Parathyroid adenoma (tissue), 2 donors: ENCODE data around the gene FURIN.
"Not testable (repeated sequence)": the region's sequence is repeated elsewhere in the genome, so short reads cannot be mapped to it uniquely, and the experiment has no call there.

Source experiments
- H2AFZ ChIP-seq: fragments of 300-600 bp; sonication (generic); one replicate; pipeline ENCODE4 v1.7.0; 2017; ENCODE audit warnings: antibody characterized with exemption, mild to moderate bottlenecking
- H3K27ac ChIP-seq: fragments of 300-600 bp; sonication (generic); one replicate; pipeline ENCODE4 v1.7.0; 2017
- H3K27me3 ChIP-seq: fragments of 300-600 bp; sonication (generic); one replicate; pipeline ENCODE4 v1.7.0; 2017; ENCODE audit warnings: low read length; ENCODE audit not compliant: control insufficient read depth, insufficient read depth
- H3K36me3 ChIP-seq: fragments of 300-600 bp; sonication (generic); one replicate; pipeline ENCODE4 v1.7.0; 2017; ENCODE audit warnings: low read length; ENCODE audit not compliant: control insufficient read depth, insufficient read depth
- H3K4me1 ChIP-seq: fragments of 300-600 bp; sonication (generic); one replicate; pipeline ENCODE4 v1.7.0; 2017; ENCODE audit warnings: control low read depth
- H3K4me2 ChIP-seq: fragments of 300-600 bp; sonication (generic); one replicate; pipeline ENCODE4 v1.7.0; 2017; ENCODE audit warnings: low read length
- H3K4me3 ChIP-seq: fragments of 300-600 bp; sonication (generic); one replicate; pipeline ENCODE4 v1.7.0; 2017; ENCODE audit warnings: low read depth, low read length
- H3K79me2 ChIP-seq: fragments of 300-600 bp; sonication (generic); one replicate; pipeline ENCODE4 v1.7.0; 2017; ENCODE audit warnings: control low read depth
- H3K9ac ChIP-seq: fragments of 300-600 bp; sonication (generic); one replicate; pipeline ENCODE4 v1.7.0; 2017; ENCODE audit warnings: mild to moderate bottlenecking
- H3K9me3 ChIP-seq: fragments of 300-600 bp; sonication (generic); one replicate; pipeline ENCODE4 v1.7.0; 2017; ENCODE audit warnings: low read length; ENCODE audit not compliant: control insufficient read depth
- CTCF ChIP-seq: fragments of 300-600 bp; sonication (generic); IDR thresholded peaks from one replicate; pipeline ENCODE4 v1.7.0; 2017; ENCODE audit warnings: antibody characterized with exemption, mild to moderate bottlenecking
- donor health status: primary hyperparathyroidism.

FURIN gene

DNA sequence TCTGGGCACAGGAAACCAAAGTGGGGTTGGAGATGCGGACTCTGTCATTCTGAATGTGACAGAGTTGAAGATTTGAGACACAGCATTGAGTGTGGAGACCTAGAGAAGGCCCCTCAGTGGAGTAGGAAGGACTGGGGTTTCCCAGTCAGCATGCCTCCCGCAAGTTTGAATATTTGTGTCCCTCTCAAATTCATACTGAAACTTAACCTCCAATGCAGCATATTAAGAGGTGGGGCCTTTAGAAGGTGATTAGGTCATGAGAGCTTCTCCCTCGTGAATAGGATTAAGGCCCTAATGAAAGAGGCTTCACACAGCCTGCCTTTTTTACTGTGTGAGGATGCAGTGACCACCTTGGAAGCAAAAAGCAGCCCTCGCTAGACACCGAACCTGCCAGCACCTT lies 56.0 kb downstream of the FURIN start:
- Histone ChIP-seq H3K4me1 (no peaks in the 10 kb centered on the region), H2AFZ (no peak overlapping the region), H3K27ac (no peak overlapping the region), H3K27me3 (no peaks in the 10 kb centered on the region), H3K9ac (no peak overlapping the region), H3K9me3 (no peaks in the 10 kb centered on the region), H3K4me3 (no peak overlapping the region), H3K79me2 (no peaks in the 10 kb centered on the region), H3K4me2 (no peak overlapping the region), H3K36me3 (no peaks in the 10 kb centered on the region)
- no peak for TF ChIP-seq CTCF

DNA sequence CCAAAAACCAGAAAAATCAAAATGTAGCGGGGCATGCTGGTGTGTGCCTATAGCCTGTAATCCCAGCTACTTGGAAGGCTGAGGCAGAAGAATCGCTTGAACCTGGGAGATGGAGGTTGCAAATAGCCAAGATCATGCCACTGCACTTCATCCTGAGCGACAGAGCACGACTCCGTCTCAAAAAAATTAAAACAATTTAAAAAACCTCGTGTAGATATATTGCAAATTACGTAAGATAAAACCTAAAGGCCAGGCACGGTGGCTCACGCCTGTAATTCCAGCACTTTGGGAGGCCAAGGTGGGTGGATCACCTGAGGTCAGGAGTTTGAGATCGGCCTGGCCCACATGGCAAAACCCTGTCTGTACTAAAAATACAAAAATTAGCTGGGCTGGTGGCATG lies 58.4 kb downstream of the FURIN start:
- not testable (repeated sequence) for H3K9me3 ChIP-seq, H3K4me3 ChIP-seq, H3K9ac ChIP-seq, H2AFZ ChIP-seq, H3K27ac ChIP-seq, H3K79me2 ChIP-seq, H3K27me3 ChIP-seq, H3K4me1 ChIP-seq, H3K4me2 ChIP-seq, H3K36me3 ChIP-seq

- H3K9ac ChIP-seq, H3K27me3 ChIP-seq, H3K4me2 ChIP-seq, H3K79me2 ChIP-seq, H3K27ac ChIP-seq, H3K4me3 ChIP-seq, H3K36me3 ChIP-seq, H2AFZ ChIP-seq, H3K9me3 ChIP-seq, H3K4me1 ChIP-seq: not testable (repeated sequence)
Observed at GRCh38 chr15:90928106-90928505, 59.7 kb downstream of the FURIN start.

DNA sequence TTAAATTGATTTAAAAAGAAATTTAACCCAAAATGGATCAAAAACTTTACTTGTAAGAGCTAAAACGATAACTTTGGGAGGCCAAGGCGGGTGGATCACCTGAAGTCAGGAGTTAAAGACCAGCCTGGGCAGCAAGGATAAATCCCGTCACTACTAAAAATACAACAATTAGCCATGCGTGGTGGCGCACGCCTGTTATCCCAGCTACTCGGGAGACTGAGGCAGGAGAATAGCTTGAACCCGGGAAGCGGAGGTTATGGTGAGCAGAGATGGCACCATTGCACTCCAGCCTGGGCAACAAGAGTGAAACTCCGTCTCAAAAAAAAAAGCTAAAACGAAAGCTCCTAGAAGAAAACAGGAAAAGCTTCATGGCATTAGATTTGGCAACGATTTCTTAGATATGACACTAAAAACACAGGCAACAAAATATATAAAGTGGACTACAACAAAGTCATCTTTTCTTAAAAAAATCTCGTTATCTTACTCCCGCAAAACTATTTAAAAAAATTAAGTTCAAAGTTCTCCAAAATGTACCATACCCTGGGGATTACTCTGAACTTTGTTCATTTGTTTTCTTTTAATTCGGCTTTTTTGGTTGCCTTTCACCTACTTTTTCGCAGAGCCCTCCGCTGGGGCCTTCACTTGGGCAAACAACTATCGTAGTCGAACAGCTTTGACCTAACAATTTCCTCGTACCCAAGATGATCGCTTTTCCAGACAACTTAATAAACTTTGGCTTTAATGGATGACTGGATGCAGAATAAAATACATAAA lies 61.0 kb downstream of the FURIN start:
- TF ChIP-seq CTCF = no peak
- Histone ChIP-seq H3K9ac (no peak overlapping the region), H3K27ac (peak overlapping the region; percentile 83), H3K4me2 (peak overlapping the region; percentile 70), H3K4me1 (peaks cover 6% of the 10 kb centered on the region), H3K4me3 (peak overlapping the region; percentile 60), H3K27me3 (no peaks in the 10 kb centered on the region), H3K9me3 (no peaks in the 10 kb centered on the region), H3K79me2 (no peaks in the 10 kb centered on the region), H2AFZ (peak overlapping the region; percentile 88), H3K36me3 (no peaks in the 10 kb centered on the region)

DNA sequence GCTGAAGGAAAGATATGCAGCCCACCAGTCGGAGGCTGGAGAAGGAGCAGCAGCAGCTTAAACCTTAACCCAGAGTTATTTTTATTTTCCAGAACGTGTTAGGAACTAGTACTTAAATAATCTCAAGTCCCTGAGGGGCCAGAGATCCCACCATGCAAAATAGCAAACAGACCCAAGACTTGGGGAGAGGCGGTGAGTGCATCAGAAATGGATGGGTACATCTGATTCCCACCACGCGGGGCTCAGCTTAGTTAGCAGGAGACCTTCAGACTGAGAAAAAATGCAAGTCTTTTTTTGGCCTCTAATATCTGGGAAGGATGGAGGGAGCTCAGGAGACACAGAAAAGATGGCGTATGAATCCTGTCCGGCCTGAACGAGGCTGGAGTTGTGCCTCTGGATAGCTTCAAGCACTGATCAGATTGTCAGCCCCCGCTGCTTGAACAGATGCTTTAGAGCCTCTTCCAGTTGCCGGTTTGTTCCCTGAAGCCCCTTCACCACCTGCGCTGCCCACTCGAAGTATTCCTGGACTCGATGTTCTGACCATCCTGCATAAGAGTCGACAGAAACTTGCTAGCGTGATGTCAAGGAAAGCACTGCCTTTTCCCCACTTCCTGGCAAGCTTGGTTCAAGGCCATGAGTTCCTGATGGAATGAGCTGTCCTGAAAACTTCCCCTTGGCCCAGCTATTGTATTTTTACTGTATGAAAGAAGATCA lies 62.6 kb downstream of the FURIN start:
- peak overlapping the region; percentile 83 for H3K27ac ChIP-seq
- no peaks in the 10 kb centered on the region for H3K79me2 ChIP-seq
- H3K9ac ChIP-seq = no peak overlapping the region
- no peaks in the 10 kb centered on the region for H3K27me3 ChIP-seq
- no peak for TF ChIP-seq CTCF
- H3K36me3 ChIP-seq = no peaks in the 10 kb centered on the region
- H3K9me3 ChIP-seq = no peaks in the 10 kb centered on the region
- peak overlapping the region; percentile 95 for H3K4me2 ChIP-seq
- H2AFZ ChIP-seq = no peak overlapping the region
- H3K4me3 ChIP-seq = no peak overlapping the region
- peaks cover 6% of the 10 kb centered on the region for H3K4me1 ChIP-seq
